RKO (cell line): Measurements from ENCODE around the gene ST3GAL3.

Experiments used
- DNase-seq: peaks from one replicate; pipeline ENCODE4 v3.0.0-alpha.2; 2016; ENCODE audit warnings: low spot score

The ST3GAL3 gene

DNA sequence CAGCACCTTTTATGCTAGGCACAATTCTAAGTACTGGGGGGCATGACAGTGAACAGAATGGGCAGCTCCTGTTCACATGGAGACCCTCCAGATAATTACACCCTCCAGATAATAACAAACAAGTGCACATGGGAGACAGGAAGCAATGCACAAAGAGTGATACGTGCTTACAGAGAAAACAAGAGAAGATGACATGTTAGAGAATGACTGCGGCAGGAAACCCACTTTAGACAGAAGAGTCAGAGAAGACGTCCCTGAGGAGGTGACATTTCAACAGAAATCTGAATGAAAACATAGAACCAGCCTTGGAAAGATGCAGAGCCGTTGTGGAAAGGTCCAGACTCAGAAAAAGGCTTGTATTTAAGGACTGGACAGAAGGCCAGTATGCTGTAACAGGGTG lies 171.5 kb downstream of the ST3GAL3 start:
- DNase-seq = no peak

DNA sequence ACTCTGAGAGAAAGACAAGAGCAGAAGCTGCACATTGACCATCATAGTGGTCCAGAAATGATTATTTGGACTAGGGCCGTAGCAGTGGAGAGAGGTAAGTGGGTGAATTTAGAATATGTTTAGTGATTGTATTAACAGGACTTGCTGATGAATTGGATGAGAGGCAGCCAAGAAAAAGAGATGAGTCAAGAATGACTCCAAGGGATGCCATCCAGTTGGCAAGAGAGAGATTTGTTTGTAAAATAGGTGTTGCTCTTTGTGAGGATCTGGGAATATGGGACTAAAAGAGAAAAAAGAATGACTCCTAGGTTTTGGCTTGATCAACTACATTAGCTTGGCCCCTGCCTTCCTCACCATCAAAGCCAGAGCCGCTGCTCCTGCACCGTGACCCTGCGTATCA lies 172.1 kb downstream of the ST3GAL3 start:
- DNase-seq = no peak

DNA sequence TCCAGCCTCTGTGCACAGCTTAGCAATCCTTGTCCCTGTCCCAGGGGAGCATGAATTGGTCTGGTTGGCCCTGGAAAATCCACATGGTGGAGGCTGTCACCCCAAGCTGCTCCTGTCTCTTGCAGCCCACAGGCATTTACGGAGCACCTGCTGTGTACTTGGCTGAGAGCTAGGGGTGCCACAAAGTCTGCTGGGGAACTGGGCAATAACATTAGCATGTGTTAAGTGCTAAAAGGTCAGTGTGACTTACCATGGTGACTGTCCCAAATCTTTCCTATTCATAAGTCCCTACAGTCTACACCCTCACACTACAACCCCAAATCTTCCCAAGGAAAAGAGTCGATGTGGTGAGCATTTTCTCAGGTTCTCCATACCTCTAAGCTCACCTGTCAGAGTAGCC lies 172.7 kb downstream of the ST3GAL3 start:
- DNase-seq = no peak

DNA sequence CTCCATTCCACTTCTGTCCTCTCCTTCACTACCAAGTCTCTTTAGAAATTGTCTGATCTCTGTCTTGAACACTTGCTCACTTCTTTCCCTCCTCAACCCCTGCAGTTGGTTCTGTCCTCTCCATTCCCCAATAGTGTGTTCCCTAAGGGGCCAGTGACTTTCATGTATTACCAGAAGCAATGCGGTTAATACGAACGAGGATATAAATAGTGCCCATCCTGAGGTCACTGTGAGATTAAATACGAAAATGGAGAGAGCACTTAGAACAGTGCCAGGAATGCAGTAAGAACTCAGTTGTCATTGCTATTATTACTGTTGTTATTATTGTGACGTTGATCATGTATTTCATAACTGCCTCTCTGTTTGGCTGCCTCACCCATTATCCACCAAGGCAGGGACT lies 173.3 kb downstream of the ST3GAL3 start:
- DNase-seq = no peak

DNA sequence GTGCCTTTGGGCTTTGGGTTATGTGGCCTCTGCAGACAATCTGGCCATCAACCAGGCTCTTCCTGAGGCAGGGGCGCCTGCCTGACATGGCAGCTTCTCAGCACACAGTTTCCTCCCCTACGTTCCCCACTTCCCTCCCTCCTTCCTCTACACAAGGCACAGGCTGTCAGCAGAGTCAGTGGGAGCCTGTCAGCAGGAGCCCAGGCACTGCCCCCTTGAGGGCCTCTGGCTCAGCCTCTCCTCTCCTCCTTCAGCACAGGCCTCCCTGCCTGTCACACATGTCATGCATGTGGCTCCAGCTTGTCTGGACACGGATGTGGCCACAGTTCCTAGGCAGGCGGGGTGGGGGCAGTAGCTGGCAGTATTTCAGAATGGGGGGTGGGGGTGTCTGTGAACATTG lies 174.1 kb downstream of the ST3GAL3 start:
- no peak for DNase-seq

DNA sequence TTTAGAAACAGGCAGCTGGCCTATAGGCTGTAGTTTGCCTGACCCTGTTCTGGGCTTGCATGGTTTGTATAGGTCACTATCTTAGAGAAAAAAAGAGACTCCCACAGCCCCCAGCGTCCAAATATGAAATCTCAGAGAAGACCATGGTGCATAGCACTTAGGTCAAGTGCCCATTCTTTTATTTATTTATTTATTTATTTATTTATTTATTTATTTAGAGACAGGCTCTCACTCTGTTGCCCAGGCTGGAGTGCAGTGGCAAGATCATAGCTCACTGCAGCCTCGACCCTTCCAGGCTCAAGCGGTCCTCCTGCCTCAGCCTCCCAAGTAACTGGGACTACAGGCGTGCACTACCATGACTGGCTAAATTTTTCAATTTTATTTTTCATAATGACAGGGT lies 175.4 kb downstream of the ST3GAL3 start:
- DNase-seq = no peak

DNA sequence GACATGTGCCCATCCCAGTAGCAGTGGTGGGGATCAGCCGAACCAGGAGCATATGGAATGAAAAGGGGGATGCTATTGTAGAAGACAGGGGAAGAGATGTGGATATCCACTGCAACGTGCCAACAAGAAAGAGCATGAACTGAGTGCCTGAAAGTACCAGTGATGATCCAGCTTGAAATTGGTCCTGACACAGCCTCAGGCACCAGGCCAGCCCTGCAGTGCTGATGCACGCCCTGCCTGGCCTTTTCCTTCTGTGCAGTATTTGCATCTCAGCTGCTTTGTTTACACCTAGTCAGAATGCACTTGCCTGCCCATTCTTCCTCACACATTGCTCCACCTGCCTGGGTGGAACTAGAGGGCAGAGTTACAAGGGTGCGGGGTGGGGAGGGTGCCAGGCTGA lies 176.0 kb downstream of the ST3GAL3 start:
- no peak for DNase-seq

DNA sequence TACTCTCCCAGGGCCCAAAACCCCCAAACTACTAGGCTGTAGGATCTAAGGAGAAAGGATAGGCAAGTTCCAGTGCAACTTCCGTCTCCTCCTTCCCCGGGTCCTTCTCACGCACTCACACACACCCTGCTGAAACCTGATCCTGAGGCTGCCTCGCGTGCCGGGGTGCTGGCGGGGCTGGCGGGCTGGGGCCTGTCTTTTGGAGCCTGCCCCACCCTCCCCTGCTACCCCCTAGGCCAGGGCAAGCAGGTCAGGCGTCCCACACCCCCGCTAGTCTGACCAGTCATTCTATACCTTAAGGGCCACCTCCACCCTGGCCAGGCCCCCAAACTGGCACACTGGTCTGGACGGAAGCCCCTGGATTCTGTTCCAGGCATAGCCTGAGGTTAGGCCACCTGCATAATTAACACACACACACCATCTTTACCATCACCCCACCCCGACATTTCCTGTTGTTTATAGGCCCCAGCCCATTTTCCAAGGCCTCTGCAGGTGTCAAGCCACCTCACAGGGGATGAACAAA lies 178.0 kb downstream of the ST3GAL3 start:
- no peak for DNase-seq

DNA sequence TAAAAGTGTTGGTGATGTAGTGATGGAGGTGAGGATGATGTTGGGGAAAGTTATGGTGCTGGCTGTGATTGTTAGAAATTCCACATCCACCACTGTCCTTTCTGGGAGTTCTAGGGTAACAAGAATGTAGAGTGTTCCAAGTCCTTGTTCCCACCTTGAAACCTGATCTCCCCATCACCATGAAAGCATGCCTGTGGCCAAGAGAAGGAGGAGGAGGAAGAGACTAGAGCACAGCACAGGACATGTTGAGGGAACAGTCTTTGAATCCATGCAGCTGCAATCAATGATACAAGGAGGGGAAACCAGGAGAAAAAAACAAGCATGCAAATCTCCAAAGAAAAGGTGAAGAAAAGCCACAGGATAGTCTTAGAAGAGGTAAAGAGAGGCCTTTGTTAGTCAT lies 180.4 kb downstream of the ST3GAL3 start:
- DNase-seq = no peak

DNA sequence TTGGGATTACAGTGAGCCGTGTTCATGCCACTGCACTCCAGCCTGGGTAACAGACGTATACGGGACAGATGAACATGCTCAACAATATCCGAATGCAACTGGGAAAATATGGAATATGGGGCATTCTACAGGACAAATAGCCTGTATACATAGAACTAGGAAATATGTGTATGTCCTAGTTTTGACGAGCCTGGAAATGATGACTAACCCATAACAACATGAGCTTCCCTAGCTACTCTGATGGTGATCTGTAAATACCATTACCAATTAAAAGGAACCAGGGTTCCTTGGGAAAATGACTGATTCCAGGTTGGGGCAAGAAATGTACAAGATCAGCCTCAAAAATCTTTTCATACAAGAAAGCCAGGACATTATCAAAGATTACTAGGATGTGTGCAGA lies 183.5 kb downstream of the ST3GAL3 start:
- no peak for DNase-seq

DNA sequence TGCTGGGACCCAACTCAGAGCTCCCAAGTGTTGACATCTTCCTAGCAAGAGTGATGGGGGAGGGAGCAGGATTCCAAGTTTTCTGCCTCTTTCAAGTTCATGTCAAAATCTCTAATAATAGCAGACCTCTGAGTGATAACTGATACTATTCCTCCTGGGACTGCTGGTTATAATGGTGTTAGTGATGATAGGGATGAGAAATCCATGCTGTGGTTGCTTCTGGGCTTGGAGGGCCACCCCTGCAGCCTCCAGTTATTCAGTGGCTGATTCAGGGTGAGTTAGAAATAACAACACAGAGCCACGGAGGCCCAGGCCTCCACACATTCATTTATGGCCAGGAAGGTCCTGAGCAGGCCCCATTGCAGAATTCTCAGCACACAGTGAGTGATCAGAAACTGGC lies 185.7 kb downstream of the ST3GAL3 start:
- DNase-seq = no peak

DNA sequence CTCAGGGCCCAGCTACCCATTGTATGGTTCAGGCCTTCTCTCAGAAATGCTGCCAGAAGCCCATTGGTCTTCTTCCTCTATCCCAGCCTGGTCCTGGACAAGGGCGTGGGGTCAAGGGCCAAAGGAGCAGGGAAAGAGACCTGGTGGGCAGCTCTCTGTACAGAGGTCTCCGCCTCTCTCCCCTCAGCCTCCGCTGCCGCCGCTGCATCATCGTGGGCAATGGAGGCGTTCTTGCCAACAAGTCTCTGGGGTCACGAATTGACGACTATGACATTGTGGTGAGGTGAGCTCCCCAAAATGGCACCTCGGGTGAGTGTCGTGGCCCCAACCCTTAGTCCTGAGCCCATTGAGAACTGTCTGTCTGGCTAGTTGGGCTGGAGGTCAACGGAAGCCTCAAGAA lies 191.6 kb downstream of the ST3GAL3 start:
- no peak for DNase-seq

DNA sequence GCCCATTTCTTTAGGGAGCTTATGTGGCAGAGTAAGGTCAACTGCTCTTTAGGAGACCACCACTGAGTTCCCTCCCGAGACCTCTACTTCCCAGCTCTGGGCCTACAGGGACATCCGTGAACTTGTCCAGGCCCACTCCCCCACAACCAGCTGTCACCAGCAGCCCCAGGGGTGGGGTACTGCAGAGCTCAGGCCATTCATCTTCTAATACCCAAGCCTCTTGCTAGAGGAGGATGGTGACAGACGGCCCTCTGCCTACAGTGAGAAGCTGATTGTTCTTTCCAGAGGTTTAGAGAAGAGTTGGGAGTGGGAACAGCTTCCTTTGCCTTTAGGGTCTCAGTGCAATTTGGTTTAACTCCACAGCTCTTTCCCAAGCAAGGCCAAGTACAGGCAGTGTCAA lies 193.1 kb downstream of the ST3GAL3 start:
- no peak for DNase-seq

DNA sequence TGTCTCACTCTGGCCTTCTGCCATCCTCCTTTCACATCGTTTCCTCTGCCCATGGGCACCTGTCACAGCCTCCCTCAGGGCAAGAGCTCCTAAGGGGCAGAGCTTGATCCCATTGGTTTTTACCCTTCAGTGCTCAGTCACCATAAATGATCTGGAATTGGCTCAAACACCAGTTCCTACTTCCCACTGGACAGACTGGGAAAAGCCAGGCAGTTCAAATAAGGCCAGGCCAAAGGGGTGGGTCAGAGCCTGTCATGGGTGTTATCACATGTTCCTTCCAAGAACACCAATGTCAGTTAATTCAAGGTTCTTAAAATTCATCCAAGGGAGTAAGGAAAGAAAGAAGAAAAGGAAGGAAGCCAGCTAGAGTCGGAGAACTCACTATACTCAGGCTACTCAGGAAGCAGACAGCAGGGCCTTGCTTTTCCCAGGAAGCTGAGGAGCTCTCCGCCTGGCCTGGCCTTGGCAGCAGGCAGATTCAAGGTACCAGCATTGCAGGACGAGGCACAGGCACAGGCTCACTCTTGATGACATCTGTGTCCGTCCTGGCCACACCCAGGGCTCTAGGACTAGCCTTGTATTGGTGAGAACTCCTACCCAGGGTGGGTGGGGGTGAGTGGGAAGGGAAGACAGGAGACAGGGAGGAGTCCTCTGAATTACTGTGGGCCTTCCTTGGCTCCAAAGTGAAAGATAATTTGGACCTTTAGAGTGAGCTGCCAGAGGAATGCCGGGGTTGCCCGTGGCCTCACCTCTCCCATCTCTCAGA lies 194.0 kb downstream of the ST3GAL3 start:
- DNase-seq = no peak

DNA sequence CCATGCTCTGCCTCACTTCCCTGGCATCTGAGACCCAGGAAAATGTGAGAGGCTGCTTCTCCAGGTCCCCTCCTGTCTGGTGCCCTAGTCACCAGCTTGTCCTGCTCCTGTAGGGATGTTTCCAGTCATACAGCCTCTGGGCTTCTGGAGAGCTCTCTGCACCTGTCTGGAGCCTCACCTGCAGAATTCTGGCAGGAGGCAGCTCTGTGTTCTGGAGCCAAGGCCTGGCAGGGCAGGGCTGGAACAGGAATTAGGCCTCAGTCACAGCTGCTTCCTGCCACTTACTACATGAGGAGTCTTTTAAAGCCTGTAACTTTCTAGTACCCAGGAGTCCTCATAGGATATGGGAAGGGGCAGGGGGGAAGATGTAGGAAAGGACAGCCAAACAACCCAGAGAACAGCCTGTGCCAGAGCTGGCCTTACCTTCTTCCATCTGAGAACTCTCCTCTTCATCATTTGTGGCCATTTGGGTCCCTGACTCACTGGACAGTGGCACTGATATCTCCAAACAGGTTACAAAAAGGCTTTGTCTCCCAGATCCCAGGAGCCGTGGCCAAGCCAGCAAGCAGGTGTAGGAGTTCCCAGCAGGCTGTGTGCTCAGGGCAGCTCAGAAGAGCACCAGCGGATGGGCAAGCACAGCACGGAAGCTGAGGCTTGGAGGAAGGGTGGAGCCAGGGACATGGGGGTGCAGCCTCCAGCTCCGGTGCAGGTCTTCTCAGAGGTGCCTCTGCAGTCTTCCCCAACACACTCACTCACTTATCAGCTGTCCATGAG lies 194.9 kb downstream of the ST3GAL3 start:
- no peak for DNase-seq

DNA sequence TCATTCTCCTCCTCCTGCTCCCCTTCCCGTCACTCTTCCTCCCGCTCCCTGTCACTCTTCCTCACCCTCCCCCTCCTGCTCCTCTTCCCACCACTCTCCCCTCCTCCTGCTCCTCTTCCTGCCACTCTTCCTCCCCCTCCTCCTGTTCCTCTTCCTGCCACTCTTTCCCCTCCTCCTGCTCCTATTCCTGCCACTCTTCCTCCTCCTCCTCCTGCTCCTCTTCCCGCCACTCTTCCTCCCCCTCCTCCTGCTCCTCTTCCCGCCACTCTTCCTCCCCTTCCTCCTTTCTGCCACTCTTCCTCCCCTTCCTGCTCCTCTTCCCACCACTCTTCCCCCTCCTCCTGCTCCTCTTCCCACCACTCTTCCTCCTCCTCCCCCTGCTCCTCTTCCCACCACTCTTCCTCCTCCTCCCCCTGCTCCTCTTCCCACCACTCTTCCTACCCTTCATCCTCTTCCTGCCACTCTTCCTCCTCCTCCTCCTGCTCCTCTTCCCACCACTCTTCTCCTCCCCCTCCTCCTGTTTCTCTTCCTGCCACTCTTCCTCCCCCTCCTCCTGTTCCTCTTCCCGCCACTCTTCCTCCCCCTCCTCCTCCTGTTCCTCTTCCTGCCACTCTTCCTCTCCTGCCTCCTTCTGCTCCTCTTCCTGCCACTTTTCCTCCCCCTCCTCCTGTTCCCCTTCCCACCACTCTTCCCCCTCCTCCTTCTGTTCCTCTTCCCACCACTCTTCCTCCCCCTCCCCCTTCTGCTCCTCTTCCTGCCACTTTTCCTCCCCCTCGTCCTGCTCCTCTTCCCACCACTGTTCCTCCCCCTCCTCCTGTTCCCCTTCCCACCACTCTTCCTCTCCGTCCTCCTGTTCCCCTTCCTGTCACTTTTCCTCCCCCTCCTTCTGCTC lies 197.6 kb downstream of the ST3GAL3 start:
- DNase-seq = no peak

DNA sequence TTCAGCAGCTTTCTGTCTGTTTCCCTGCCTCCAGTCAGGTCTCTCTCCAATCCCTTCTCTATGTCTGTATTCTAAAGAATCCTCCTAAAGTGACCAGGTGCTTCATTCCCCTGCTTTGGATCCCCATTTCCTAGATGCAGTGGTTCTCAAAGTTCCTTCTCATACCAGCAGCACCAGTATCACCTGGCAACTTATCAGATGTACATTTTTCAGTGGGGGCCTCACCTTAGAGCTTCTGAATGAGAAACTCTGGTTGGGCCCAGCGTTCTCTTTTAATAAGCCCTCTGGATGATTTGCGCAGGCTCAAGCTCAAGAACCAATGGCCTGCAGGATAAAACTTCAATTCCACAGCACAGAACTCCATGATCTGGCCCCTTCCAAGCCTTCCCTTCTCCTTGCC lies 200.9 kb downstream of the ST3GAL3 start:
- DNase-seq = no peak

DNA sequence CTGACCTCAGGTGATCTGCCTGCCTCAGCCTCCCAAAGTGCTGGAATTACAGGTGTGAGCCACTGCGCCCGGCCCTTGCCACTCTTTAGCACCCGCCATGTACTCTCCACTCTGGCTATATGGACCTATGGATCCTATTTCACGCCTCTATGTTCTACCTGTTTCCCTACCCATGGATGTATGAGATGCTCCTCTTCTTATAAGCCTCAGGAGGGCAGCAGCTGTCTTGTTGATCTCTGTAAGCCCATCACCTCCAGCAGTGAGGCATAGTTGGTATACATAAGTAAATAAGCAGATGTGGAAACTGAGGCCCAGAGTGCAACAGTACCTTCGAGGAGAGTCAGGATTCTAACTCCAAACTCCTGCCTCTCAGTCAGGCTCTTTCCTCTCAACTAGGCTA lies 201.5 kb downstream of the ST3GAL3 start:
- no peak for DNase-seq

DNA sequence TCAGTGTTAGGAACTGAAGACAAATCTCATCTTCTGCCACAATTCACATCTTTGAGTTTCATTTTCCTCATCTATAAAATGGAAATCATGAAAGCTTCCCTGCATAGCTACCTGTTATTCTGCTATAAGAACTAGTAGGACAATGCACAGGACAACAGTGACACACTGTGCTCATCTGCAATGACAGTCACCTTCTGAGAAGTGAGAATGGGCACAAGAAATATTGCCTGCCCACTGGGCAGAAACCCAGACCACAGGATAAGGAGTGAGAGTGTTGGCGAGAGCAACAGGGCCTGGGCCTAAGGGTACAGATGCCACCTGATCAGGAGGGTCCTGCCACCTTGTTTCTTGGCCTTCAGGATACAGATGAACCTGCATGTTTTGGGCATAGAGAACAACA lies 203.0 kb downstream of the ST3GAL3 start:
- no peak for DNase-seq

DNA sequence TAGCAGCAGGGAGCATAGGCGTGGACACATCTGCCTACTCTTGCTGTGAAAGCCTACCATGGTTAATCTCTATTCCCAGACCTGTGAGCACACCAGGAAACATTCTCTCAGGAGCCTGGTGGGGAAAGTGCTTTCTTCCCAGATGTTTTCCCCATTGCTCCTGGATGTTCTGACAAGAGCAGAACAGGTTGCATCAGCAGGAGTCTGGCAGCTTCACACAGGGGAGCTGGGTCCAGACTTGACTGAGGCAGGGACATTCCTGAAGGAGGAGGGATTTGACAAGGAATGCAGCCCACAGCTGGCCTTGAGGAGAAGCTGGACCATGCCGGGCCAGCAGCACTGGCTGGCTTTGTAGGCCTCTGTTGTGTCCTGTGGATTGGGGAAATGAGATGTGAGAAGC lies 205.3 kb downstream of the ST3GAL3 start:
- no peak for DNase-seq

DNA sequence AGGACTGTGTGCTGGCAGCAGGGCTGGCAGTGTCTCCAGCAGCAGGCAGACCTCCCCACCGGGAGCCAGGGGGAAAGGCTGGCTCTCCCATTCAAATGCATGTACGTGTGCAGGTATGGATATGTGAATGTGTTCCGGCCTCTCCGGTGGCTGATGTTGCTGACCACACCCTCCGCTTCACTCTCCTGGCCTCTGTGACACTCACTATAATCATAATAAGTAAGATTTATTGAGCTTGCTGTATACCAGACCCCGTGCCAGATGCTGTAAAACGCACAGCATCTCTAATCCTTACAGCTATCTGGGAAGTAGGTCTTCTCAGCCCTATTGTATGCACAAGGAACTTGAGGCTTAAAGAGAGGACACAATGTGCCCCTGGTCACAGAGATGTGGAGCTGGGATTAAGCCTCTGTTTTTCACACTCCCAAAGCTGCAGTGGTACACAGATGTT lies 205.7 kb downstream of the ST3GAL3 start:
- DNase-seq = no peak

DNA sequence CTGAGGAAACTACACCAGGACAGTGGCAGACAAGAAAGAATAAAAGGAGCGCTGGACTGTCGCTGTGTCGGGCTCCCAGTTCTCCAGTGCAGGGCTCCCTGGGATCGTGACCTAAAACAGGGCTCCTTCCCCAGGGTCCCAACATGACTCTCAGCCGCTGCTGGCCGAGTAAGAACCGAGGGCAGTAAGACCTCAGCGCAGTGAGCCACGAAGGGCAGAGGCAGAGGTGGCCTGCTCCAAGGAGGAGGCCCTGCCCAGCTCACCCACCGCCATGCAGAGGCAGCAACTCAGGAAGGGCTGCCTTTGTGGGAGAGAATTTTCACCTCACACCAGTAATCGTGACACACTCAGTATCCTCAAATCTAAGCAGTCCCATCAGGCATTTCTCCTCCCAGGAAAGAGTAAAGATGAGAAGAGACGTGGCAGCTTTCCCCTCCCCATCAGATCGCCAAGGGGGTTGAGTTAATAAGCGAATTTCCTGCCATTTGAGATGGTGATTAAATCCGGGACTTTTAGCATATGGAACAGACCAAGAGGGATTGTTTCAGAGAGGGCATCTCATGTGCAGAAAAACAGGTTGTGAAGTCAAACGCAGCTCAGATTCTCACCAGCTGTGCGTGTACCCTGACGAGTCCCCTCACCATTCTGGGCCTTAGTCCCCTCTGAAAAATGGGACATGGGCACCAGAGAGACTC lies 206.5 kb downstream of the ST3GAL3 start:
- DNase-seq = no peak
